AG04450 (cell line): ENCODE measurements around the gene MBNL3. TPM values are rescaled to one million over a fixed set of nuclear protein-coding genes. Genes with fewer than 3 reads are reported as not detected.
"Not testable (repeated sequence)": the region's sequence is repeated elsewhere in the genome, so short reads cannot be mapped to it uniquely, and the experiment has no call there.

ENCODE experiments used
- CTCF ChIA-PET: fragments of 300-600, 350-600 bp; formaldehyde crosslinking; extraction: SDS; loops from one replicate; lab custom pipeline; 2022; ENCODE audit warnings: antibody characterized with exemption, inconsistent platforms; lab: Charles Lee
- POLR2A ChIA-PET: fragments of 350-600 bp; formaldehyde crosslinking; extraction: SDS; loops from one replicate; lab custom pipeline; 2021; ENCODE audit warnings: antibody characterized with exemption, inconsistent platforms; lab: Yijun Ruan, JAX
- DNase-seq: peaks from one replicate; pipeline ENCODE4 v3.0.0-alpha.2; 2011; ENCODE audit warnings: low read depth, low spot score
- H3K27ac ChIP-seq: one replicate; pipeline ENCODE4 v1.5.1; 2012; ENCODE audit warnings: low read depth, low read length, control low read depth
- H3K27me3 ChIP-seq: one replicate; pipeline ENCODE4 v1.6.0; 2012; ENCODE audit warnings: low read length; ENCODE audit not compliant: control insufficient read depth, insufficient read depth
- H3K4me3 ChIP-seq: 2 replicates; pipeline ENCODE4 v1.5.1; 2011; ENCODE audit warnings: mild to moderate bottlenecking, low read depth, low read length, control low read depth
- H3K9me3 ChIP-seq: 2 replicates; pipeline ENCODE4 v1.5.1; 2012; ENCODE audit warnings: low read length; ENCODE audit not compliant: control insufficient read depth, insufficient read depth
- CTCF ChIP-seq: IDR thresholded peaks from 2 replicates; pipeline ENCODE4 v1.5.1; 2011; ENCODE audit warnings: low read depth, low read length, control low read depth, inconsistent platforms
- polyA plus RNA-seq: library from polyadenylated mRNA; depleted of rRNA; stranded (reverse); fragments of >200 nt; gene quantifications from 2 replicates; pipeline ENCODE4 v1.2.3, GENCODE V29; 2011

Gene MBNL3
- polyA plus RNA-seq, 1 experiment, result 1.1 TPM

- no peak for TF ChIP-seq CTCF
- no peak for DNase-seq
- Histone ChIP-seq H3K9me3 (no peaks in the 10 kb centered on the region), H3K4me3 (no peak overlapping the region), H3K27ac (no peak overlapping the region), H3K27me3 (no peaks in the 10 kb centered on the region)
- POLR2A ChIA-PET, result no interaction called here
- CTCF ChIA-PET, result no interaction called here
Measured at GRCh38 chrX:132333351-132333750, 155.5 kb downstream of the MBNL3 start.

GRCh38 chrX:132331532-132331931 lies 157.3 kb downstream of the MBNL3 start:
- Histone ChIP-seq H3K9me3 (no peaks in the 10 kb centered on the region), H3K27ac (no peak overlapping the region), H3K4me3 (no peak overlapping the region), H3K27me3 (no peaks in the 10 kb centered on the region)
- ChIA-PET POLR2A (no interaction called here), CTCF (no interaction called here)
- TF ChIP-seq CTCF, result no peak
- no peak for DNase-seq

GRCh38 chrX:132331000-132331399 lies 157.8 kb downstream of the MBNL3 start:
- Histone ChIP-seq H3K27me3 (no peaks in the 10 kb centered on the region), H3K4me3 (no peak overlapping the region), H3K27ac (no peak overlapping the region), H3K9me3 (no peaks in the 10 kb centered on the region)
- no peak for TF ChIP-seq CTCF
- DNase-seq, result no peak
- ChIA-PET POLR2A (no interaction called here), CTCF (no interaction called here)

GRCh38 chrX:132330156-132330729 lies 158.6 kb downstream of the MBNL3 start:
- Histone ChIP-seq H3K27ac (no peak overlapping the region), H3K27me3 (no peaks in the 10 kb centered on the region), H3K9me3 (no peaks in the 10 kb centered on the region), H3K4me3 (no peak overlapping the region)
- no peak for TF ChIP-seq CTCF
- ChIA-PET POLR2A (no interaction called here), CTCF (no interaction called here)
- no peak for DNase-seq

GRCh38 chrX:132326960-132327359 lies 161.9 kb downstream of the MBNL3 start:
- H3K27ac ChIP-seq, POLR2A ChIA-PET, DNase-seq, H3K9me3 ChIP-seq, H3K27me3 ChIP-seq, CTCF ChIA-PET, H3K4me3 ChIP-seq: not testable (repeated sequence)
